VCaP (cell line): Measurements from ENCODE around the gene CASP4.

Experiments used
- H3K27ac ChIP-seq: fragments of 450-650 bp; 2 replicates; pipeline ENCODE4 v1.5.1; 2017
- TF ChIP-seq, protein P1 (sequence below): fragments of 450-650 bp; conservative IDR thresholded peaks from 2 replicates; pipeline ENCODE4 v1.5.1; 2017; ENCODE audit warnings: mild to moderate bottlenecking, moderate library complexity

The CASP4 gene

DNA sequence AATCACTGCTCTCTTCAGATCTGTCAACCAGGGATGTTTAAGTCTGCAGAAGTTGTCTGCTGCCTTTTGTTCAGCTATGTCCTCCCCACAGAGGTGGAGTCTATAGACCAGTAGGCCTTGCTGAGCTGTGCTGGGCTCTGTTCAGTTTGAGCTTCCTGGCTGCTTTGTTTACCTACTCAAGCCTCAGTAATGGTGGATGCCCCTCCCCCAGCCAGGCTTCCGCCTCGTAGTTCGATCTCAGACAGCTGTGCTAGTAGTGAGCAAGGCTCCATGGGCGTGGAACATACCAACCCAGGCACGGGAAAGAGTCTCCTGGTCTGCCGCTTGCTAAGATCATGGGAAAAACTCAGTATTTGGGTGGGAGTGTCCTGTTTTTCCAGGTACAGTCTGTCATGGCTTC is 42.5 kb downstream of the CASP4 start:
- TF ChIP-seq, protein P1, sequence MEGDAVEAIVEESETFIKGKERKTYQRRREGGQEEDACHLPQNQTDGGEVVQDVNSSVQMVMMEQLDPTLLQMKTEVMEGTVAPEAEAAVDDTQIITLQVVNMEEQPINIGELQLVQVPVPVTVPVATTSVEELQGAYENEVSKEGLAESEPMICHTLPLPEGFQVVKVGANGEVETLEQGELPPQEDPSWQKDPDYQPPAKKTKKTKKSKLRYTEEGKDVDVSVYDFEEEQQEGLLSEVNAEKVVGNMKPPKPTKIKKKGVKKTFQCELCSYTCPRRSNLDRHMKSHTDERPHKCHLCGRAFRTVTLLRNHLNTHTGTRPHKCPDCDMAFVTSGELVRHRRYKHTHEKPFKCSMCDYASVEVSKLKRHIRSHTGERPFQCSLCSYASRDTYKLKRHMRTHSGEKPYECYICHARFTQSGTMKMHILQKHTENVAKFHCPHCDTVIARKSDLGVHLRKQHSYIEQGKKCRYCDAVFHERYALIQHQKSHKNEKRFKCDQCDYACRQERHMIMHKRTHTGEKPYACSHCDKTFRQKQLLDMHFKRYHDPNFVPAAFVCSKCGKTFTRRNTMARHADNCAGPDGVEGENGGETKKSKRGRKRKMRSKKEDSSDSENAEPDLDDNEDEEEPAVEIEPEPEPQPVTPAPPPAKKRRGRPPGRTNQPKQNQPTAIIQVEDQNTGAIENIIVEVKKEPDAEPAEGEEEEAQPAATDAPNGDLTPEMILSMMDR, result no peak
- no peak overlapping the region for H3K27ac ChIP-seq

DNA sequence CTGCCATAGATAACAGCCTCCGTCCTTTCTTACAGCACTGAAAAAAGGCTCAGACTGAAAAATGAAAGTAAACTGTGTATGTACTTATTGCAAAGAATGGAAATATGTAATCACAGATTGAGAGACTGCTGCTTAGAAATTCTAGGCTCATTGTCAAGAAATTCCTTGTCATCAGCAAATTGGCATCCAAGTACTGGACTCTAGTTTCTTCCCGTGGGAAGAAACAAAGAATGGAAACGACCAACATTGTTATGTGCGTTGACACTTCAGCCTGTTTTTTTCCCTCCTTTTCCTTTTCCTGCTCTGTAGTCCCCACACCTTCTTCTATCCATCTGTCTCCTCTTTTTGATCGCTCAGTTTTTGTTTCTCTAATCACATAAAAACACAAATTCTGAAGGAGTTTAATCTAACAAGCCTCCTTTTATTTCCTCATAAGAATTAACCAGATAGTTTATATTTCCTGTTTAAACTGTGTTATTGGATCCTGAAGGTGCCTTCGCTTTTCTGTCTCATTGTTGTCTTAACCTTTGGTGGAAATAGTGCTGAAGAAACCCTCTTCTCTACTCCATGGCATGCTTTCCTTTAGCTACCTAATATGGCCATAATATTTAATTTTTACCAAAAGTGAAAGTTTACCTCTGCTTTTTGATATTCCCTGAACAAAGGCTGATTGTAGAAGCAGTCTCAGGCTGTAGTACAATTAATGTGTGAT is 50.1 kb downstream of the CASP4 start:
- peak overlapping the region; percentile 21; the same call in 1 of the 2 replicates for H3K27ac ChIP-seq
- TF ChIP-seq, protein P1, result no peak

DNA sequence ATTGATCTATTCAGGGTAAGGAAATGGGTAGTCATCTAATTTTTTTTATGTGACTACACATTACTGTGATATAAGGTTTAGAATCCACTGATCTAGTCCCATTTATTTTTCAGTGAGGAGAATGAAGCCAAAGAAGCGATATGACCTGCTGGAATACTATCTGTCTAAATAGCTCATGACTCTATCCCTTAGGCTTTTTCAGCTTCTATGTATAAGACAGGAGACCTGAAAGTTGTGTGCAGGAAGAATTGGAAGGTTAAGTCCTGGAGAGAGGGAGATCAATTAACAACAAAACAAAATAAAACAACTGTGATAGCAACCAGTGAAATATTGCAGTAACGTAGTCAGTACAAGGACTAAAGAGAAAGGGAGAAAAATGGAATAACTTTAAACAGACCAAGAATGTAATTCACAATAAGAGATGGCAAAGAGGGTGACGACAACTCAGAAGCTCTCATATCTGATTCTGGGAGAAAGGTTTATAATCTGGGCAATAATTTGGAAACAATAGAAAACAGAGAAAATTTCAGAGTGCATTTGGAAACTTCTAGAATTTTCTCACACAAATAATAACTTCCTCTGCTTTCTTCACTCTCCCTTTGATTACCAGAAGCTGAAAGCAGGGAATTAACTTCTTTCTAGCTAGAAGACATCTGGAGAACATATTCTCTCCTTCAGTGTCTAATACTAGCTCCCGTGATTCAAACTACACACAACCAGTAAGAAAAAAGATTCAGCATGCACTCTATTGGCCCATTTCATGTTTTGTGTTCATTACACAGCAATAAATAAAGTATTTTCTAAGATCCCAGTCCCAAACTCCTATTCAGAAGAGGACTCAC is 50.9 kb downstream of the CASP4 start:
- TF ChIP-seq, protein P1, result no peak
- peak overlapping the region; percentile 21; the same call in 1 of the 2 replicates for H3K27ac ChIP-seq

DNA sequence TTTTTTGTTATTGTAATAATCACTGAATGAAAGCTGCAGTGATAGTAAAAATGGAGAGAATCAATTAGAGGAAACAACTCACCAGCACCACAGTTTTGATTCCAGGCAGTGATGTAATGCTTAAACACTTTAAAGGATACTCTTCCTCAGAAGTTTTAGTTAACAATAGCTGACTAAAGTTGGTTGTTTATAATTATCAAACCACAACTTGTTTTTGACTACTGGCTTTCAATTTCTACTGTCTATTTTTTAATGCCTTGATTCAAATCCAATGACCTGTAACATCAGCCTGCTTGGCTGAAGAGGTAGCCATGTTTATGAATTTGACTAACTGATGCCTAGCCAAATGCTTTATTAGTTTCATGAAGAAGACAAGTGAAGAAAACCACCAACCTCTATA is 51.9 kb downstream of the CASP4 start:
- no peak overlapping the region for H3K27ac ChIP-seq
- TF ChIP-seq, protein P1, result no peak

DNA sequence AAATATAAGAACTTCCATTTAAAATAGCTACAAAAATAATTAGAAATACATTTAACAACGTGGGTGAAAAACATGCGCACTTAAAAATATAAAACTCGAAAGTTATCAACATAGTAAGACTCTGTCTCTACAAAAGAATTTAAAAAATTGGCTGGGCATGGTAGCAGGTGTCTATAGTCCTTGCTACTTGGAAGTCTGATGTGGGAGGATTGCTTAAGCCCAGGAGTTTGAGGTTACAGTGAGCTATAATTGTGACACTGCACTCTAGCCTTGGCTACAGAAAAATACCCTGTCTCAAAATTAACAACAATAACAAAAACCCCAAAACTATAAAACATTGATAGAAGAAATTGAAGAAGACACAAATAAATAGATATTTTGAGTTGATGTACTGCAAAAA is 56.3 kb downstream of the CASP4 start:
- H3K27ac ChIP-seq, result no peak overlapping the region
- TF ChIP-seq, protein P1, result no peak

DNA sequence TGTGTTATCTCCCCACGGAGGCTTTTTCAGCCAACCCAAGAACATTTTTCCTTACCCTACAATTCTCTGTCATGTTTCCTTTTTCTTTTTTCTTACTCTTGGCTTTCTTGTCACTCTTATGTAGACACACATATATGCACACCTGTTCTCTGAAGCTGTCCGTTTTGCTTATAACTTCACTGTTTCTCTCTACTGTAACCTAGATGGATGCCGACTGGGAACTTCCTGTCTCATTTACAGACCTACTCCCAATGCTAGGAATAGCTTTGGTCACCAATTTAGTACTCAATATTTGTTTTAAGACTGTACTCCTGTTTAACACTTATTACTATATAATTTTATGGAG is 60.2 kb downstream of the CASP4 start:
- TF ChIP-seq, protein P1, result no peak
- H3K27ac ChIP-seq, result no peak overlapping the region

DNA sequence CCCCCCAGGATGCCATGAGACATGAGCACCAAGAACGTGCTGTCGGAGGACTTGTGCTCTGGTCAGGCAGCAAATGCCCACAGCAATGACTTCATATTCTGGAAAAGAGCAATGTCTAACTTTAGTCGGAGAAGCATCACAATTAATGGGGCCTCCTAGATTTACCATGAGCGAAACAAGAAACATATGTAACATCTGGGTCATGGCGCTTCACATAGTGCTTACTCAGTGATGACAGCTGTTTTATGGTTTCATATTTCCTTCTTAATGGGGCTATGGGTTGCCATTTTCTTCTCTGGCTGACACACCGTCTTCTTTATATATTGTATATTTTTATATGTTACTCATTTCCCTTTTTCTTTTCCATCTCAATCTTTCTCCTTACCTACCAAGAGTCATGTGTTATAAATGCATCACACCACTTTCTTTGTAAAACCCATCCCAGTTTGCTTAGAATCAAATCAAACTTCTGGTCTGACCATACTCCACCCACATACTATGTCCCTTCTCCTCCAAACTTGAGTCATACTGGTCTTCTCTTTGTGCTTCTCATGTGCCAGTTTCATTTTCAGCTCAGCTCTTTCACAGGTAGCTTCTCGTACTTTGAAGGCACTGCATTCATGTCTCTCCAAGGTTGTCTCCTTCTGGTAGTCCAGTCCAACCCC is 60.7 kb downstream of the CASP4 start:
- H3K27ac ChIP-seq, result no peak overlapping the region
- TF ChIP-seq, protein P1, result no peak
